NCI-H2227 (cell line): Measurements from ENCODE around the gene SLC5A5.
A peak's percentile ranks its signal among the peaks of the same experiment; 100 is the strongest.
"Not testable (repeated sequence)": the region's sequence is repeated elsewhere in the genome, so short reads cannot be mapped to it uniquely, and the experiment has no call there.

Experiments used
- DNase-seq: peaks from one replicate; lab custom pipeline; 2025; ENCODE audit not compliant: unreplicated experiment; lab: John Stamatoyannopoulos, UW

Gene SLC5A5

DNA sequence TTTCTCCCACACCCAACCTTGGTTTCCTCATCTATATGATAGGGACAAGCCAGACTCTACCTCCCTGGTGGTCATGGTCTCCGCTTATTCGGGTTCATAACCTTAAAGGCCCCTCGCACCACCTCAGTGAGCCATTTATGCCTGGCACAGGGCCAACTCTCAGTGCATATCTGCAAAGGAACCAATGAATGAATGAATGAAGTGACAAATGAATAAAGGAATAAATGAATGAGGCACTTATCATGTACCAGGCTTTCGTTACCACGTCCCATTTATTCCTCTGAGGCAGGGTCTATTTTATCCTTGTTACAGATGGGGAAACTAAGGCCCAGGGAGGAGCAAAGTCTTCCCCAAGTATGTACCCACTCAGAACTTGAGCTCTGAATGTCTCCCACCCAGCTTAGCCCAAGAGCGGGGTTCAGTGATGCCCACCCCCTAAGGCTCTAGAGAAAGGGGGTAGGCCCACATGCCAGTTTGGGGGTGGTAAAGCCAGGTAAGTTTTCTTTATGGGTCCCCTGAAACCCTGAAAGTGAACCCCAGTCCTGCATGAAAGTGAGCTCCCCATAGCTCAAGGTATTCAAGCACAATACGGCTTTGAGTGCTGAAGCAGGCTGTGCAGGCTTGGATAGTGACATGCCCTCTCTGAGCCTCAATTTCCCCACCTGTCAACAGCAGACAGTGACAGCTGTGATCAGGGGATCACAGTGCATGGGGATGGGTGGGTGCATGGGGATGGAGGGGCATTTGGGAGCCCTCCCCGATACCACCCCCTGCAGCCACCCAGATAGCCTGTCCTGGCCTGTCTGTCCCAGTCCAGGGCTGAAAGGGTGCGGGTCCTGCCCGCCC, 490 bp upstream of the SLC5A5 start:
- no peak for DNase-seq

- no peak for DNase-seq
Observed at GRCh38 chr19:17872251-17873001, 681 bp downstream of the SLC5A5 start.

- DNase-seq = peak; percentile 71
Observed at GRCh38 chr19:17873786-17874757, 2.3 kb downstream of the SLC5A5 start.

GRCh38 chr19:17874758-17875135, 3.0 kb downstream of the SLC5A5 start:
- DNase-seq = no peak

GRCh38 chr19:17877696-17878095, 6.0 kb downstream of the SLC5A5 start:
- no peak for DNase-seq

GRCh38 chr19:17879466-17879865, 7.7 kb downstream of the SLC5A5 start:
- DNase-seq = no peak

DNA sequence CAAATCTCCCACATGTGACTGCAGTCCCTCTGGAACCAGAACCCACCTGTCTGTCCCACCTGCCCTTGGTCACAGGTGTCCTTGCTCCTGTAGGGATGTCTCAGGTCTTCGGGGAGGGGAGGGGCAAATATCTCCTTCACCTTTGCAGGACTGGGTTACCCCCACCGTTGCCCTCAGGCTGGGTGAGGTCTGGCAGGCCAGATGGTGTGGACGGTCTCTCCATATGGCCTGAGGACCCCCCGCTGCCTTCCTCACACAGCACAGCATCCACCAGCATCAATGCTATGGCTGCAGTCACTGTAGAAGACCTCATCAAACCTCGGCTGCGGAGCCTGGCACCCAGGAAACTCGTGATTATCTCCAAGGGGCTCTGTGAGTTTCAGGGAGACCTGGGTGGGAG, 10.0 kb downstream of the SLC5A5 start:
- DNase-seq = no peak

GRCh38 chr19:17883627-17884410, 12.1 kb downstream of the SLC5A5 start:
- DNase-seq = no peak

- DNase-seq = no peak
Observed at GRCh38 chr19:17886515-17886914, 14.8 kb downstream of the SLC5A5 start.

GRCh38 chr19:17887221-17887620, 15.5 kb downstream of the SLC5A5 start:
- DNase-seq = not testable (repeated sequence)

DNA sequence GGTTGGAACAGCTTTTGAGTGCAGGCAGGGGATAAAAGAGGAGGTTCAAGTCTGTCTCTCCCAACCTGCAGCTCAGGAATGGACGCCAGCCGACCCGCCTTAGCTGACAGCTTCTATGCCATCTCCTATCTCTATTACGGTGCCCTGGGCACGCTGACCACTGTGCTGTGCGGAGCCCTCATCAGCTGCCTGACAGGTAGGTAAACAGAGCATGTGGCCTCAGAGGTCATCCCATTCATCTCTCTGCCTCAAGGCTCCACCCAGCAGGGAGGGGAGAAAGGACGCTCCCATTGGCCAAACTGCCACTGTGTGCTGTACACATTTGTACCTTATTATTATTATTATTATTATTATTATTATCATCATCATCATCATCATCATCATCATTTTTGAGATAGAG, 16.5 kb downstream of the SLC5A5 start:
- no peak for DNase-seq

GRCh38 chr19:17889609-17890214, 18.0 kb downstream of the SLC5A5 start:
- no peak for DNase-seq

DNA sequence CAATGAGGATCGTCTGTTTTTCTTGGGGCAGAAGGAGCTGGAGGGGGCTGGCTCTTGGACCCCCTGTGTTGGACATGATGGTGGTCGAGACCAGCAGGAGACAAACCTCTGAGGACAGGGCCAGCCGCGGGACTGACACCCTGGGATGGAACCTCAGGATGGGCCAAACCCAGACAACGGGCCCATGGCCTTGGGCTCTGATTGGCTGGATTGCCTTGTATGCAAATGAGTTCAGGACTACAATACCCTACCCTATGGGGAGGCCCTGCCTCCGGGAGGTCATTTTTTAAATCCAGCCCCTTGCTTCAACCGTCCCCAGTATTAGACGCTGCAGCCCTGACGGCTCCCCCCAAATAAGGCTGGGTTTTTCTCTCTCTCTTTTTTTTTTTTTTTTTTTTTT, 22.0 kb downstream of the SLC5A5 start:
- no peak for DNase-seq

DNA sequence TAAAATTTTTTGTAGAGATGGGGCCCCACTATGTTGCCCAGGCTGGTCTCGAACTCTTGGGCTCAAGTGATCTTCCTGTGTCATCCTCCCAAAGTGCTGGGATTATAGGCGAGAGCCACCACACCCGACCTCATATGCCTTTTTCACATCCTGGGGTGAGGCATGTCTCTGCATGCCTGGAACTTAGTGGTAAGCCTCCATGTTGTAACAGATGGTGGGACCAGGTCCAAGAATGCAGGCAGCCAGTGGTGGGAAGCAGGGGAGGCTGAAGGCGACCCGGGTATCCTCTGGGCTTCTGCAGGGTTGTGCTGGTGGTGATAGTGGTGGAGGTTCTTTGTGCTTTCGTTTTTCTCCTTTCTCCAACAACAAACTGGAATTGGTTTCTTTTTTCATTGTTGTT, 31.0 kb downstream of the SLC5A5 start:
- DNase-seq = no peak

- DNase-seq = no peak
Observed at GRCh38 chr19:17908244-17908643, 36.5 kb downstream of the SLC5A5 start.

GRCh38 chr19:17909003-17909732, 37.4 kb downstream of the SLC5A5 start:
- DNase-seq = no peak

DNA sequence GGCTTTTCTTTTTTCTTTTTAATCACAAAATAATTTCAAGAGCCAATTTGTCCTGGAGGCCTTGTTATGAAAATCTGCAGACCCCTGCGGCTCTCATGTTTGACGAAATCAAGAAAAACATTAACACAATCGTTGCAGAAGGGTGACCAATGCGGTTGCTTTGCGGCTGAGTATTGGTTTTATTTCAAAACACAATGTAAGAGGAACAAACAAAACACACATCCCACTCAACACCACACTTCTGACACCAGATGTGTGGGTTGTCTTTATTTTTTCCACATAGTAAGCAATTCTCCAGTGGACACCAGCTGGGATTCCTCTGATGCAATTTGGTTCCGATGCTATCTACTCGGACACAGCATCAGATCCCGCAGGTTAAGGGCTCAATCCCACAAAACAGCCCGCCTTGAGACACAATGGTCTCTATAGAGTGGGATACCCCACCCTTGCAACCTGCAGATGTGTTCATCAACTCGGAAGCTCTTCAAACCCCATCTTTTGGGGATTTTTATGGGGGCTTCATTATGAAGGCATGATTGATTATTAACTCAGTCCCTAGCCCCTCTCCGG, 39.1 kb downstream of the SLC5A5 start:
- no peak for DNase-seq

DNA sequence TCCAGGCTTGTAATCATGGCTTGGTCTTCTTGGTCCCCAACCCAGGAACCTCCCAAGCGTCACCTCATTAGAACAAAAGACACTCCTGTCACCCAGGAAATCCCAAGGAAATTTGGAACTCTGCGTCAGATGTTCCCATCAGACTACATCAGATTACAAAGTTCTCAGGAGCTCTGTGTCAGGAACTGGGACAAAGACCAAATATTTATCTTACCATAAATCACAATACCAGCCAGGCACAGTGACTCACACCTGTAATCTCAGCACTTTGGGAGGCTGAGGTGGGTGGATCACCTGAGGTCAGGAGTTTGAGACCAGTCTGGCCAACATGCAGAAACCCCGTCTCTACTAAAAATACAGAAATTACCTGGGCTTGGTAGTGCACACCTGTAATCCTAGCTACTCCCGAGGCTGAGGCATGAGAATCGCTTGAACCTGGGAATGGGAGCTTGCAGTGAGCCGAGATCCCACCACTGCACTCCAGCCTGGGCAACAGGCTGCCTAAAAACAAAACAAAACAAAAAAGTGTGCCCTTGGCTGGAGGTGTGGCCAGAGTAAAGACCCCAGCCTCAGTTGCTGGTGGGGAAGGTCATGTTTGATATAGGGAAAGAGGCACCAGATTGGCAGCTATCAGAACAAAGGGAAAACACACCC, 44.3 kb downstream of the SLC5A5 start:
- no peak for DNase-seq
